ENCODE data around the gene RP9. TPM values are rescaled to one million over a fixed set of nuclear protein-coding genes. Genes with fewer than 3 reads are reported as not detected.
"Not testable (repeated sequence)": the region's sequence is repeated elsewhere in the genome, so short reads cannot be mapped to it uniquely, and the experiment has no call there.

The RP9 gene
- total RNA-seq, 1 donor from 2014 or later = 14.3 TPM

DNA sequence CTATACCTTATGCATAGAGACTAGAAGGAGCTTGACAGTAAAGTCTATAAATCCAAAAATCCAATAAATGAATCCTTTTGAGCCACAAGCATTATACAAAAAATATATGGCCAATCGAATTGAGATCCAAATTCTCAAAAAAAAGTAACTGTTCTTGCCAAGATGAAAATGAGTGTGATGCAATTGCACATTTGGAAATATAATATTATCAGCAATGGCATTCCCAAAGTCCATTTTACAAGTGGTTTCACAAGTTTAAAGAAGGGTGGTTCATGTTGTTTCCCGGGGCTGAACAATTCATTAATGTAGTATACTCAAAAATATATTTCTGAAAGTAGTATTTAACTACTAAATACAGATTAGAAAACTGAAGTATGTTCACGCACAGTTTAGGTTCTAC, 7.3 kb downstream of the RP9 start:
- no peak for DNase-seq (ENCODE audit: low spot score)

DNA sequence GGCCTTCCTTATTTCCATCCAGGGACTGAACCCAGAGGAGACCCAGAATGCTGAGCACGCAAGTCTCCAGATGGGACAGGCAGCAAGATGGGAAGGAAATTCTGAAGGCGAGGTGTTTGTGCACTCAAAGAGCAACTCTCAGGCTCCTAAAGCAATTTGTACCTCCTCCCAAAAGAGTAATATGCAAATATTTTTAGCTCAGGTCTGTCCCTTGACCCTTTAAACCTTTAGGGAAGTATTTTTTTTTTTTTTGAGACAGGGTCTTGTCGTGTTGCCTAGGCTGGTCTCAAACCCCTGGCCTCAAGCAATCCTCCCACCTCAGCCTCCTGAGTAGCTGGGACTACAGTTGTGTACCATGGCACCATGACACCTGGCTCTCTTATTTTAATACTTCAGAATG, 8.4 kb downstream of the RP9 start:
- DNase-seq (ENCODE audit: low spot score) = no peak

- no peak for DNase-seq (ENCODE audit: low spot score)
Measured at GRCh38 chr7:33099154-33099940, 9.9 kb downstream of the RP9 start.

DNA sequence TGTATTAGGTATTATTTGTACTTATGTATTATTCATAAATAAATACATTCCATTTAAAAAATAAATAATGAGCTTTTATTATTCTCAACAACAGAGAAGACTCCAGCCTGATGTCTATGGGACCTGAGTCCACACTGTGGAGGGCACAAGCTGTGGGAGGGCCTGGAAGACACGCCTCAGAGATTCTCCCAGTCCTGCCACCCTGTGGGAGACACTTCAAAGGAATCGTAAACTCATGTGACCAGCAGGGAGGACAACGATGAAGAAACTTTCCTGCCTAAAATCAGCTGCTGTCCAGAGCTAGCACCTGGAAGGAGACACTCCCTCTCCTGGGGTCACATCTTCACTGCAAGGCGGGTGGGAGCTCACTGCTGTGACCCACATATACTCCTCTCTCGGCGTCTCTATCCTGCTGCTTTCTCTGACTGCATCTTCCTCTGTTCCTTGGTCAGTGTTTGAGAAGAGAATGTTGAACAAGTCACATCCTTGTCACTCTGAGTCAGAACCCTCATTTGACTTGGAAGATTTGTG, 14.4 kb downstream of the RP9 start:
- not testable (repeated sequence) for DNase-seq (ENCODE audit: low spot score)

DNA sequence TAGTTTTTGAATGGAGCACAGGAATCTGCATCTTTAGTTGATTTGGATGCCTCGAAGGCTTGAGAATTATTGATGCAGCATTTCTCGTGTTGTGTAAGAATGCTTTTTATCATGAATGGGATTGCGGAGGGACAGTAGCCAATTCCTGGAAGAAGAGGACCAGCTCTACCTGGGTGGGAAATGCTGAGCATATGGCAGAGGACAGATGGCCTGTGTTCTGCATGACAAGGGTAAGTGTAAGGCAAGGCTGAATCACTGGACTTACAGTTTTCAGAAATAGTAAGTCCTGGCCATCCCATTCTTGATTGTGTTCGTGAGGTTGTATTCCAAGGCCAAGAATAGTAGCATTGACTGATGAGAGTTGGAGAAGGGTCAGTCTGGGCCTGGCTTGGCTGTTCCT, 15.9 kb downstream of the RP9 start:
- no peak for DNase-seq (ENCODE audit: low spot score)

GRCh38 chr7:33091641-33092191, 17.5 kb downstream of the RP9 start:
- no peak for DNase-seq (ENCODE audit: low spot score)

GRCh38 chr7:33091111-33091531, 18.1 kb downstream of the RP9 start:
- DNase-seq (ENCODE audit: low spot score) = no peak

DNA sequence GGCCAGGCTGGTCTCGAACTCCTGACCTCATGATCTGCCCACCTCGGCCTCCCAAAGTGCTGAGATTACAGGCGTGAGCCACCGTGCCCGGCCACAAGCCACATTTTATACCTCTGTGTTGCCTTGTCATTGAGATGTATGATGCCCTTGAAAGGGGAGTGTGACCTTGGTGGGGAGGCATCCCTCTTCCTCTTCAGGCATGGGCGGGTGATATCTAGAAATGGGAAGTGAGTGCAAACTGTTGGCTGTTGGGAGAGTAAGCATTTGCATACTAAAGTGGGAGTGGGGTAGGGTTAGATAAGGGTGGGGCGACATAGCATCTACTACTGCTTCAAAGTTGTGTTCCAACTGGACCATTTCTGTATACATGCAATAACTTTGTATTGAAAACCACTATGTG, 20.1 kb downstream of the RP9 start:
- no peak for DNase-seq (ENCODE audit: low spot score)

GRCh38 chr7:33087858-33088257, 21.3 kb downstream of the RP9 start:
- DNase-seq (ENCODE audit: low spot score) = no peak

- no peak for DNase-seq (ENCODE audit: low spot score)
Measured at GRCh38 chr7:33087356-33087755, 21.8 kb downstream of the RP9 start.

DNA sequence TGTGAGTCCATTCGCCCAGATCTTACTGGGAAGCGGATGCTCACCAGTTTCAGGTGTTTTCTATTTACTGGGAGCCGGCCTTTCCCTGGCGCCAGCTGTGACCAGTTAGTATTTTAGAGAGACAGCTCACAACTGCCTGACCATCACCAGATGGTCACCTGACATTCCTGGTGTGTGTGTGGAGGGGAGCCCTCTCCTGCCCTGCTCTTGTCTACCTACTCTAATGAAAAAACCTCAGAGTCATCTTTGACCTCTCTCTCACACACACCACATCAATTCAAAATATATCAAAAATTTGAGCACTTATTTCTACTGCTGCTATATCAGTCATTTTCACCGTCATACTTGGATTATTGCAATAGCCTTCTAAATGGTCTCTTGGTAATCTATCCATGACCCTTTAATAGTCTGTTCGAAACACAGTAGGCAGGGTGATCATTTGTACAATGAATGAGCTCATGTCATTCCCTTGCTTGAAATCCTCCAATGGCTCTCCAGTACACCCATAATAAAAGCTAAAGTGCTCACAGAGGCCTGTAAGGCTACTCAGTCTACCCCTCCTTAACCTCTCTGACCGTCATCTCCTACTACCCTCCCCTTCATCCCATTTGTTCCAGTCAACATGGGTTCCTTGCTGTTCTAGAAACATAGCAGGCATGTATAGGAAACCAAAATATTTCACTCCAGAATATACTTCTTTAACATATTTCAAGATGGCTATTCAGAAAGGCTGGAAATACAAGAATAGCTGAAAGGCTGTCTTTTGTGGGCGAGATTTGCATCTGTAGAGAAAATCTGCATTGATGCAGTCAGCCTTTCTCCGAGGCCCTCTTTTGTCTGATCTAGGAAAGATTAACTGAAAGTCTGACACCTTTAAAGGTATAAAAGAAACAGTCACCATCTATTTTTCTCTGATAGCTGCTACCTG, 29.2 kb downstream of the RP9 start:
- DNase-seq (ENCODE audit: low spot score) = no peak

DNA sequence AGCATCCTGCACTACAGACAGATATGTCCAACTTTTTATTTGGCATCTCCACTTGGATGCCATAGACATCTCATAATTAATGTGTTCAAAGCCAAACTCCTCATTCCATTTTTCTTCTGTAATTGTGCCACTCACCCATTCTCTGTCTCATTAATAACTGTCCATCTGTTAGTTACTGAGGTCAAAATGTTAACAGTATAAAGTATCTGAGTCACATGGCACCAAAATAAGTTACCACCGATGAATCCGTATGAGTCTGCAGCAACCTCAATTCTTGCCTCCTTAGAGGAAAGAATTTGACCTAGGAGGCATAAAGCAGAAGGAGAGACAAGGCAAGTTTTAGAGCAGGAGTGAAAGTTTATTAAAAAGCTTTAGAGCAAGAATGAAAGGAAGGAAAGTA, 30.1 kb downstream of the RP9 start:
- no peak for DNase-seq (ENCODE audit: low spot score)

- no peak for DNase-seq (ENCODE audit: low spot score)
Measured at GRCh38 chr7:33076737-33077136, 32.5 kb downstream of the RP9 start.

DNA sequence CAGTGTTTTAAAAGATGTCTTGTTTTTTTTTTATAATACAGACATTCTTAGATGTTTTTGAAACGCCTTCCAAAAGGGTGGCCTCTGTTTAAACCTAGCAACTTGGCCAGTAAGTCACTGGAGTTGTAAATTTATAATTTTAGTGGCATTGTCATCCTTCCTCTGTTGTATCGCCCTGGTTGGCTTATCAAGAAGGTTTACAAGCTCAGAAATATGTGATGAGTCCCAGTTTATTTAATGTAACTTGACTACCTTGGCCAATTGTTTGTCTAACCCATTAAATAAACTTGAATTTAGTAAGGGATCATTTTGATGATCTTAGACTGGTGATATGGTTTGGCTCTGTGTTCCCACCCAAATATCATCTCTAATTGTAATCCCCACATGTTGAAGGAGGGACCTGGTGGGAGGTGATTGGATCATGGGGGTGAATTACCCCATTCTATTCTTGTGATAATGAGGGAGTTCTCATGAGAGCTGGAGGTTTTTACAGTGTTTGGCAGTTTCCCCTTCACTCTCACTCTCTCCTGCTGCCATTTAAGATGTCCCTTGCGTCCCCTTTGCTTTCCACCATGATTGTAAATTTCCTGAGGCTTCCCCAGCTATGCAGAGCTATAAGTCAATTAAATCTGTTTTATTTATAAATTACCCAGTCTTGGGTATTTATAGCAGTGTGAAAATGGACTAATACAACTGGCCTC, 33.2 kb downstream of the RP9 start:
- DNase-seq (ENCODE audit: low spot score) = no peak

DNA sequence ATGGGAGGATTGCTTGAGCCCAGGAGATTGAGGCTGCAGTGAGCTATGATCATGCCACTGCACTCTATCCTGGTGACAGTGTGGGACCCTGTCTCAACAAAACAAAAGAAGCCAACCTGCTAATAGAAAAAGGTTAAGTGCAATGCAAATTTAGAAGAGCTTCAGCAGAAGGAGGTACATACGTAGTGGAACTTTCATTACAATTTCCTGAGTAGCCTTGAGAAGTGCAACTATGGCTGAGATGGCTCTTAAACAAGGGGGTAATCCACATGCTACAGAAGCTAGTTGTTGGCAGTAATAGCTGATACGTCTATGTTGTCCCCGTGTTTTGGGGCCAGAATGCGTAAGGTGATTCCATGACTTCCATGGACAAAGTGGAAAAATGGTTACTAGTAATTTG, 36.0 kb downstream of the RP9 start:
- DNase-seq (ENCODE audit: low spot score) = no peak

- no peak for DNase-seq (ENCODE audit: low spot score)
Measured at GRCh38 chr7:33072471-33072870, 36.7 kb downstream of the RP9 start.

GRCh38 chr7:33070831-33071230, 38.4 kb downstream of the RP9 start:
- no peak for DNase-seq (ENCODE audit: low spot score)

GRCh38 chr7:33070277-33070676, 38.9 kb downstream of the RP9 start:
- no peak for DNase-seq (ENCODE audit: low spot score)

DNA sequence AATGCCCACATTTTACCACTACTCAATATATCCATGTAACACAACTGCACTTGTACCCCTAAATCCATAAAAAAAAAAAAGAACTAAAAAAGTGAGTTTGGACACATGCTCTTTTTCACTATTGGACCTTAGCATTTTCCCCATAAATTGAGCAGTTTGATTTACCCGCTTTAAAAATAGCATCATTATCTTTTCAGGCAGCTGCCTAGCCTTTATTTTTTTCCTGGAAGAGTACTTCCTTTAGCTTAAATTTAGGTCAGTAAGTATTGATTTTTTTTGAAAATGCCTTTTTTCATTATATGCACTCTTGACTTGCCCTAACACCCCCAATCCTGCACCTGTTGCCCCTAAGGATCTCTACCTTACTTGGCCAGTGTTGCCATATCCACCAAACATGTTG, 41.3 kb downstream of the RP9 start:
- no peak for DNase-seq (ENCODE audit: low spot score)

- DNase-seq (ENCODE audit: low spot score) = no peak
Measured at GRCh38 chr7:33066771-33067170, 42.4 kb downstream of the RP9 start.

DNA sequence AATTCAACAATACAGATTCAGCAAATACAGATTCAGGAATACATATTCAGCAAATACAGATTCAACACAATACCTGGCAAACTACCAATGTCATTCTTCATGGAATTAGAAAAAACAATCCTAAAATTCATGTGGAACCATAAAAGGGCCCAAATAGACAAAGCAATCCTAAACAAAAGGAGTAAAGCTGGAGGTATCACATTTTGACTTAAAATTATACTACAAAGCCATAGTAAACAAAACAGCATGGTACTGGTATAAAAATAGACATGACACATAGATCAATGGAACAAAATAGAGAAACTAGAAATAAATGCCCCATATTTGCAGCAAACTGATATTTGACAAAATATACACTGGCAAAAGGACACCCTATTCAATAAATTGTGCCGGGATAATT, 43.2 kb downstream of the RP9 start:
- no peak for DNase-seq (ENCODE audit: low spot score)

All from ureter (tissue), 1 donor.